Loucy (cell line): ENCODE measurements around the gene DPH3.

ENCODE experiments used
- H2AFZ ChIP-seq: fragments of 200-600 bp; sonication (generic); 2 replicates; pipeline ENCODE4 v1.6.0; 2016; ENCODE audit warnings: antibody characterized with exemption, mild to moderate bottlenecking, low read length, moderate library complexity
- H3F3A ChIP-seq: fragments of 200-600 bp; 2 replicates; pipeline ENCODE4 v1.6.0; 2016; ENCODE audit warnings: antibody characterized with exemption, low read depth, mild to moderate bottlenecking
- H3K27me3 ChIP-seq: fragments of 200-600 bp; sonication (generic); 2 replicates; pipeline ENCODE4 v1.6.1; 2014; ENCODE audit warnings: low read length, mild to moderate bottlenecking; ENCODE audit not compliant: insufficient read depth, poor library complexity, severe bottlenecking
- H3K36me3 ChIP-seq: fragments of 200-600 bp; sonication (generic); 2 replicates; pipeline ENCODE4 v1.6.1; 2016; ENCODE audit warnings: low read length; ENCODE audit not compliant: insufficient read depth
- H3K4me1 ChIP-seq: fragments of 200-600 bp; sonication (generic); 2 replicates; pipeline ENCODE4 v1.5.1; 2014; ENCODE audit warnings: low read length, mild to moderate bottlenecking; ENCODE audit not compliant: insufficient read depth, poor library complexity, severe bottlenecking
- H3K4me2 ChIP-seq: fragments of 200-600 bp; sonication (generic); 2 replicates; pipeline ENCODE4 v1.6.0; 2014; ENCODE audit warnings: antibody characterized with exemption, low read length, low read depth, mild to moderate bottlenecking; ENCODE audit not compliant: poor library complexity, severe bottlenecking
- H3K4me3 ChIP-seq: fragments of 200-600 bp; sonication (generic); 2 replicates; pipeline ENCODE4 v1.5.1; 2014; ENCODE audit warnings: low read length, mild to moderate bottlenecking, mixed read lengths; ENCODE audit not compliant: poor library complexity, severe bottlenecking
- H3K79me2 ChIP-seq: fragments of 200-600 bp; sonication (generic); 2 replicates; pipeline ENCODE4 v1.6.1; 2014; ENCODE audit warnings: low read length; ENCODE audit not compliant: insufficient read depth
- H3K9ac ChIP-seq: fragments of 200-600 bp; sonication (generic); 2 replicates; pipeline ENCODE4 v1.6.0; 2014; ENCODE audit warnings: mild to moderate bottlenecking, low read depth, low read length, moderate library complexity; ENCODE audit not compliant: poor library complexity, severe bottlenecking
- H3K9me2 ChIP-seq: fragments of 200-600 bp; sonication (generic); replicated peaks from 2 replicates; pipeline ENCODE4 v1.6.1; 2016; ENCODE audit warnings: low read depth, low read length, mixed read lengths
- H3K9me3 ChIP-seq: fragments of 200-600 bp; sonication (generic); 2 replicates; pipeline ENCODE4 v1.6.1; 2014; ENCODE audit warnings: mild to moderate bottlenecking, antibody characterized with exemption, low read length, low read depth; ENCODE audit not compliant: insufficient read depth
- H4K20me1 ChIP-seq: fragments of 200-600 bp; sonication (generic); 2 replicates; pipeline ENCODE4 v1.6.0; 2014; ENCODE audit warnings: antibody characterized with exemption, low read length, mild to moderate bottlenecking; ENCODE audit not compliant: insufficient read depth, poor library complexity, severe bottlenecking
- CTCF ChIP-seq: fragments of 200-600 bp; sonication (generic); conservative IDR thresholded peaks from 2 replicates; pipeline ENCODE4 v1.5.1; 2014; ENCODE audit warnings: mild to moderate bottlenecking, antibody characterized with exemption, low read length
- EZH2phosphoT487 ChIP-seq: fragments of 200-600 bp; IDR thresholded peaks from 2 replicates; pipeline ENCODE4 v1.6.1; 2018; ENCODE audit warnings: antibody characterized with exemption, mild to moderate bottlenecking, moderate library complexity, borderline replicate concordance

DPH3 gene

DNA sequence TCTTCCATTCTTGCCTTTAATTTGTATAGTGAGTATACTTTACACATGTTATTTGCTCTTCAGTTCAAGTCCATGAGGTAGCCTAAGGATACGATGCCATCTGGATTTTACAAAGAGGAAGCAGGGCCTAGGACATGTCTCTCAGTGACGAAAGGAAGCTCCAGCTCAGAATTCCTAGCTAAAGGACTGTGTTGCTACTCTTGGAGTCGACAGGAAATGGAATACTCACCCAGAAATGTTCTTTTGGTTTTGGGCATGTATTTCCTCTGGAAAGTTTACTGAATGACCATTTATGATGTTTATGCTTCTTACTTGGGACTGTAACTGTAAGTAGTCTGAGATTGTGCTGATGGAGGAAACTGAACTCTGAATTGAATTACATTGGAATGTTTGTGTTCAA lies 12.7 kb upstream of the DPH3 start:
- Histone ChIP-seq H4K20me1 (no peaks in the 10 kb centered on the region), H3F3A (no peaks in the 10 kb centered on the region), H3K9me2 (no peaks in the 10 kb centered on the region), H3K79me2 (no peaks in the 10 kb centered on the region), H3K4me3 (no peak overlapping the region), H3K9ac (no peak overlapping the region), H3K4me1 (no peaks in the 10 kb centered on the region), H3K27me3 (no peaks in the 10 kb centered on the region), H3K4me2 (no peak overlapping the region), H2AFZ (no peak overlapping the region), H3K9me3 (no peaks in the 10 kb centered on the region), H3K36me3 (peaks cover 12% of the 10 kb centered on the region; the same call in 1 of the 2 replicates)
- no peak for TF ChIP-seq CTCF
- TF ChIP-seq EZH2phosphoT487 = no peak

DNA sequence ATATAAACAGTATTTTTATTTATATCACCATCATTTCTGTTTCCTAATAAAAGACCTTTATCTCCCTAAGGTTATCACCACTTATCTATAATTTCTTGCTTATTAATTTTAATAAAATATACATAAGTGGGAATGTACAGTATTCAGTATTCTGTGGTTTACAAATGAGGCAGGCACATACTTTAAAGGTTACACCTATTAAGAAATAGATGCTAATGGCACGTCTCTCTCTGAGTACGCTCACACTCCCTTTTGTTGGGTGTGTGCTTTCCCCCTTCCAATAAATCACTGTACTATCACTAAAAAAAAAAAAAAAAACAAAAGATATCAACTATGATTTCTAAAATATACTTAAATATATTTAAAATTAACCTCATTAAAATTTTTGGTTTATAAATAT lies 9.1 kb upstream of the DPH3 start:
- TF ChIP-seq EZH2phosphoT487 (no peak), CTCF (no peak)
- H4K20me1 ChIP-seq = no peaks in the 10 kb centered on the region
- H3K79me2 ChIP-seq = peaks cover 8% of the 10 kb centered on the region
- H3K9me2 ChIP-seq = no peaks in the 10 kb centered on the region
- no peak overlapping the region for H3K4me3 ChIP-seq
- peaks cover 4% of the 10 kb centered on the region for H3K4me1 ChIP-seq
- no peak overlapping the region for H3K9ac ChIP-seq
- H3K27me3 ChIP-seq = no peaks in the 10 kb centered on the region
- H3K4me2 ChIP-seq = no peak overlapping the region
- H3K9me3 ChIP-seq = no peaks in the 10 kb centered on the region
- peaks cover 25% of the 10 kb centered on the region; the same call in 1 of the 2 replicates for H3K36me3 ChIP-seq
- no peaks in the 10 kb centered on the region for H3F3A ChIP-seq
- H2AFZ ChIP-seq = no peak overlapping the region

DNA sequence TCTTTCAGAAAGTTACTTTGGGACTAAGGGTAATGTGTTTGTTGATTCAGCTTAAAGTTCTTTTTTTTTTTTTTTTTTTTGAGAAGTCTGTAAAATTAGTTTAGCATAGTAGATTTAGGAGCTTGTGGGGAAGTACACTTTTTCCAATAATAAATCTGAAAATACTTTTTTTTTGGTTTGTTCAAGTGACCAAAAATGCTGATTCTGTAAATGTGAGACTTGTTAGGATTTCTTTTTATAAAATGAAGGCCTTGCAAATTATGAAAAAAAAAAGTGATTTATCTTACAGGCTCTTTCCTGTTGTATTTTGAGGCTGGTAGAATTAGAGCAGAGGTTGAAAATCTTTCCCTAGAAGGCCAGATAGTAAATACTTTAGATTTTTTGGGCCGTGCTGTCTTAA lies 7.8 kb upstream of the DPH3 start:
- H3K27me3 ChIP-seq = no peaks in the 10 kb centered on the region
- peaks cover 9% of the 10 kb centered on the region for H4K20me1 ChIP-seq
- H3K4me1 ChIP-seq = peaks cover 13% of the 10 kb centered on the region
- no peaks in the 10 kb centered on the region for H3F3A ChIP-seq
- H3K4me3 ChIP-seq = no peak overlapping the region
- TF ChIP-seq EZH2phosphoT487 (no peak), CTCF (no peak)
- H2AFZ ChIP-seq = no peak overlapping the region
- H3K9me3 ChIP-seq = no peaks in the 10 kb centered on the region
- H3K9me2 ChIP-seq = no peaks in the 10 kb centered on the region
- H3K36me3 ChIP-seq = peaks cover 19% of the 10 kb centered on the region; the same call in 1 of the 2 replicates
- peaks cover 17% of the 10 kb centered on the region for H3K79me2 ChIP-seq
- H3K9ac ChIP-seq = no peak overlapping the region
- H3K4me2 ChIP-seq = no peak overlapping the region
